Activated T-helper 1 cell treated with Interleukin-2 at 50 U/mL for 16 hours (primary cell): ENCODE measurements around the gene NDUFB11.

Source experiments
- DNase-seq: peaks from one replicate; pipeline ENCODE4 v3.0.0-alpha.2; 2020; ENCODE audit warnings: low read depth

Gene NDUFB11

DNA sequence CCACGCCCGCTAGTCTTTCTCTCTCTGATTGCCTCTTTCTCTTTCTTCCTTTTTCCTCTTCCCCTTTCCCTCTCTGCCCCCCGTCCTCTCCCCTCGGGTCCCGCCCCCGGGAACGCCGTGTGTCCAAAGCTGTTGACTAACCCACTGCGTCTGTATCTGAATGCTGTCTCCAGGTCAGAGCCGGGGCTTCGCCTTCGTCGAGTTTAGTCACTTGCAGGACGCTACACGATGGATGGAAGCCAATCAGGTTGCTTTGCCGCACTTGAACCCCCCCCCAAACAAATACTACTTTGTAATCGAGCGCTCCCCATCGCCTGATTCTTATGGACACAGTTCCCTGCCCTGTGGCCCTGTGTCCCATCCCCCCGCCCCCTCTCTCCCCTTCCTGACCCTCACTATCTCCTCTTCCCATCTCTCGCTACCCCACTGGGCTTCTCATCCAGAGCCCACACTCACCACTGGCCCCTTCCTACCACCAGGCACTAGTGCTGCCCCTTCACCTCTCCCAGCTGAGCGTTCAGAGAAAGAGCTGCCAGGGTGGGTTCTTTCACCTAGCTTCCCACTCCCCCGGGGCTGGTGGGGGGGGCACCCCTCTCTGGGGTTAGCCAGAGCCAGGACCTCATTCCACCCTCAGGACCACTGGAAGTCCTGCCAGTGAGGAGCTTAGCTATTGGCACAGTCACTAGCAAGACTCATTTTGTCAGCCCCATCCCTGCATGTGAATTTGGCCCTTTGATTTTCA is 30.5 kb upstream of the NDUFB11 start:
- DNase-seq = no peak

DNA sequence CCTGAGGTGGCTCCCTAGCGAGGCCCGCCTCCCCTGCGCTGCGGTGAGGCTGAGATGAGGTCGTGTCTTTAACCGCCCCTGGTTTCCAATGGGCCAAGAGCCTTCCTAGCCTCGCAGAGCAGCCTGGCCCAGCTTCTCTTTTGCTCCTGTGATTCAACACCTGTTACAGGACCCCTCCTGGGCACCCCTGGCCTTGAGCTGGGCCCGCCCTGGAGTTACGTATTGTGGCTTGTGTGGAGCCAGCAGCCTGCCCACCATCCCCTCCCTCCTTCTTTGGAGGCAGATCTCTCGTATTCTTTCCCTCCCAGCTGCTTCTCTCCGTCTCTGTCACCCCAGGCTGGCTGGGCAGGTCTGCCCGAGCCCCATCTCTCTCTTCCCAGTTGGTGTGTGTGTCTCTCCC is 29.9 kb upstream of the NDUFB11 start:
- no peak for DNase-seq

DNA sequence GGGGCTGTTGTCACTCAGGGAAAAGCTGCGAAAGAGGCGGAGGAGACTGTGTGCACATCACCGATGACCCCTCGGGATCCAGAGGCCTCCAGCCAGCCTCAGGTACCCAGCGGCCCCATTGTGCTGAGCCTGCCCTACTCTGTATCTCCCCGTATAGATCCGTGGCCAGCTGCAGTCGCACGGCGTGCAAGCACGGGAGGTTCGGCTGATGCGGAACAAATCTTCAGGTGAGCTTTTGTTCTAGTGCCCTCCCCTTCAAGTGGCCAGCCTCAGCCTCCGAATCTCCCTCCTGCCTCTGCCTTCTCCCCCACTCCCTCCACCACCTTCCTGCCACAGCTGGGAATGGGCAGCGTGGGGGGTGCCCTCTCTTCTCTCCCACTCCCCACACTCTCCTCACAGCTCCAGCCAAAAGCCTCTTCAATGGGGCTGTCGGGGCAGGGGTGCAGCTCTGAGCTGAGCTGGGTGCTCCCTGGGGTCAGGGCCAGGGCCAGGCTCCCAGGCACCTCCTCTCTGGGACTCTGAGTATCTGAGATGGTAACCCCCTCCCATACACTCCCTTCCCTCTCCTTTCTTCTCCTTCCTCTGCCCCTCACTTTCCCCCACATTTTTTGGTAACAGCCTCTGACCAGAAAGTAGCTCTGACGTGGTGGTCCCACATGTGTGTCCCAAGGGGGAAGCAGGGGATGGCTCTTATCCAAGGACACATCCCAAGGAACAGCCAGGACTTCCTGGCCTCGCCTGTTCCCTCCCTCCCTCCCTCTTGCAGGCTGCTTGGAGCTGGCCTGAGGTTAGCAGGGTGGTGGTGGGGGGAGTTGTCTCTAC is 28.7 kb upstream of the NDUFB11 start:
- DNase-seq = no peak

DNA sequence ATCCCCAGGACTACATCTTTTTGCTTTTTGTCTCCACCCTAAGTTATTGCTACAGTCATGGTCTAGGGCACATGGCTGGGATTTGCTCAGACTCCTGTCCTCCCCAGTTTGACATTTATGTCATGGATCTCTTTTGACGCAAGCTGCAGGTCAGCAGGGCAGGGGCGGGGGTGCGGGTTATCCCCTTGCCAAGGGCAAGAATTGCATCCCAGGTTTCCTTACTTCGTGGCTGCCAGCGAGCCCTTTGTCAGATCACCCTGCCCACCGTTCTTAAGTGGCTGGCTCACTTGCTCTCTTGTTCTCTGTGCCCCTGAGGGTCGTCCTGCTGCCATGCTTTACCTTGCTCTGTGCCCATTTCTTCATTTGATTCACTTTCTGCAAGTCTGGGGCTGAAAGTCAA is 28.0 kb upstream of the NDUFB11 start:
- no peak for DNase-seq

DNA sequence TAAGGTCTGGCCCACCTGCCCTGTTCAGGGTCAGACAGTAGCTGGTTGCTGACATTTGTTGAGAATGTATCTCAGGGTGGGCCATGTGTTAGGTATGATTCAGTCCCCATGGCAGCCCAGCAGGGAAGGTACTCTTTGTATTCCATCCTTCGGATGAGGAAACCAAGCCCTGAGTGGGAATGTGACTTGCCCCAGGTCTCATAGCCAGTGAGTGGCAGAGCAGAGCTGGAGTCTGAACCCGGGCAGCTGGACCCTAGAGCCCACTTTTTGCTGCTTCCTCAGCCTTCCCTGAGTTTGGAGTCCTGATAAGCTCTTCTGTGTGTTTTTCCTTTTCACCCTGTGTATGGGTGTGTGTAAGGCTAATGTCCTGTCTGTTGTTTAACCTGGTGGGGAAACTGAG is 27.5 kb upstream of the NDUFB11 start:
- no peak for DNase-seq

DNA sequence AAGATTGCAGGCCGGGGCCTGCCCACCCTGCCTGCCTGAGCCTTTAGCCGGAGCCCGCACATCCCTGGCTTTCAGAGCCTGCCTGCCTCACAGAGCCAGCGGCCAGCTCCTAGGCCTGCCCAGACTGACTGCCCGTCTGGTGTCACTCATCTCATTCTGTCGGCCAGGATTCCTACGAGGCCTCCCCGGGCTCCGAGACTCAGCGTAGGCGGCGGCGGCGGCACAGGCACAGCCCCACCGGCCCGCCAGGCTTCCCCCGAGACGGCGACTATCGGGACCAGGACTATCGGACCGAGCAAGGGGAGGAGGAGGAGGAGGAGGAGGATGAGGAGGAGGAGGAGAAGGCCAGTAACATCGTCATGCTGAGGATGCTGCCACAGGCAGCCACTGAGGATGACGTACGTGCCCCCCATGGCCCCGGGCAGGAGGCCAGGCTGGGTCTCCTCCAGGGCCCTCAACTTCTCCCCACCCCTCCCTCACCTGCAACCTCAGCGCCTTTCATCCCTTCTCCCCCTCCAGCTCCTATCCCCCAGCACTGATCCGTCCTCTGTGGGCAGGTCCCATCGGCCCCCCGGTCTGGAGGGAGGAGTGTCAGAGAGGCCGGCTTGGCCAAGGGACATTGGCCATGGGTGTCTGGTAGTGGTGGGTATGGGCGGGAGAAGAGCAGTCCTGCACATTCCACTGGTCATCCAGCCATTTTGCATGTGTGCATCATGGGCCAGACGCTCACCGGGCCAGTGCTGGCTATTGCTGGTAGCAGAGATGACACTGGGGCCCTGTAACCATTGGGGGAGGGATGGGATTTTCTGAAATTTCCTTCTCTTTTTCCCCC is 26.6 kb upstream of the NDUFB11 start:
- no peak for DNase-seq

DNA sequence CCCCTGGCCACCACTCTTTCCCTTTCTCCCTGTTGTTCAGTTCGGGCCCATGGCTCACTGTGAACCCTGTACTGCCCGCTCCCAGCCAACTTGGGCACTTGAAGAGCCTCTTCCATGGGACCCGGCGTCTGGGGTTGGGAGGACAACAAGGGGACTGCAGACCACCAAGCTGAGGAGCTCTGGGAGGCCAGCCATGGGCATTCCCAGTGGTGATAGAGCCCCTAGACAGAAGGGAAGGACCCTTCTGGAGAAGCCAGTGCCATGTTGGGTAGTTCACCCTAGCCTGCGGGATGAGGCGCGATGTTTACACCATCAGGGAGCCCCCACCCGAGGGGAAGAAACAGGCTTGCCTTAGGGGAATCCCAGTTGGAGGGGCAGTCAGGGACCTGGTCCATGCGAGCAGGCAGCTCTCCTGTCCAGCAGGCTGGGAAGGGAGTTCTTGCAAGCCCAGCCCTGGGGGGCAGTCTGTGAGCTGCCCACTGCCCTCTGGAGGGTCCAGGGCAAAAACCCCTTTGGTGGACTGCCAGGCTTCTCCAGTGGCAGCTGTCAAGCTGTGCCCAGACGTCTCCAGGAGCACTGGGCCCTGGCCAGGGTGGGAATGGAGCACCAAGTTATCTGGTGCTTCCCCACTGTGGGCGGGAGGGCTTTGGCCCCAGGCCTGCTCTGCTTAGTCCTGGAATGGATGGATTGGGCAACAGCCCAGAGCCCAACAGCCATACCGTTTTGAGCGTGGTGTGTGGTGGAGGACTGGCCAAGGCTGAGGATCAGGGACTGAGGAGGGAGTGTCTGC is 25.4 kb upstream of the NDUFB11 start:
- no peak for DNase-seq

DNA sequence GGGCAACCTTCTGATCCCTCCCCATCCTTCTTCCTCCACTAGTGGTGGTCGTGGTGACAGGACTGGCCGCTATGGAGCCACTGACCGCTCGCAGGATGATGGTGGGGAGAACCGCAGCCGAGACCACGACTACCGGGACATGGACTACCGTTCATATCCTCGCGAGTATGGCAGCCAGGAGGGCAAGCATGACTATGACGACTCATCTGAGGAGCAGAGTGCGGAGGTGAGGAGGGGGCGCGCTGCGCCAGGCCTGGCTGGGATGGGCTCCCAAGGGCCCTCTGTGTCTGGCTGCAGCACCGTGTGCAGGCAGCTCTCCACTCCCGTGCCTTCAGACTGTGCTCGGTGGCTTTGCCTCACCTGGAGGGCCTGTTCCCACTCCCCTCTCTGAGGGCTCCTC is 24.8 kb upstream of the NDUFB11 start:
- no peak for DNase-seq

DNA sequence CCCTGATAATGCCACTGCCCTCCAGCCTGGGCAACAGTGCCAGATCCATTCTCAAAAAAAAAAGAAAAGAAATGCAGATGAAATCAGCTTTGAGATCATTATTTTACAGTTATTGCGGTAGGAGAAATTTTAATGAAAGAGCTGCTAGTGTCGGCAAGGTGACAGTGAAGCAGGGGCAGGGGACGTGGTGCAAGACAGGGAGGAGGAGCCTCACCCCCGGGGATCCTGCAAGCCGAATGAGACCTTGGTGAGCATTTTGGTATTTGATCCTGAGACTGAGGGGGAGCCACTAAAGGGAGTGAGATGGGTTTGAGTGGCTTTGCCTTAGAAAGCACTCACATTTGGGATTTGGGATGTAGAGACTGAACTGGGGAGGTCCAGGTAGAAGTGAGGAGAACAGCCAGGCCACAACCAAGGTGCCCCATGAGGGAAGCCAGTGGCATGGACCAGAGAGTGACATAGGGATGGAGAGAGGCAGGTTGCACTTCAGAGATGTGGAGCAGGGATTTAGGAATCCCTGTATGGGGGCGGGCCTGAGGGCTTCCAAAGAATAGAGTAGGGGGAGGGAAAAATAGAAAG is 24.1 kb upstream of the NDUFB11 start:
- DNase-seq = no peak

DNA sequence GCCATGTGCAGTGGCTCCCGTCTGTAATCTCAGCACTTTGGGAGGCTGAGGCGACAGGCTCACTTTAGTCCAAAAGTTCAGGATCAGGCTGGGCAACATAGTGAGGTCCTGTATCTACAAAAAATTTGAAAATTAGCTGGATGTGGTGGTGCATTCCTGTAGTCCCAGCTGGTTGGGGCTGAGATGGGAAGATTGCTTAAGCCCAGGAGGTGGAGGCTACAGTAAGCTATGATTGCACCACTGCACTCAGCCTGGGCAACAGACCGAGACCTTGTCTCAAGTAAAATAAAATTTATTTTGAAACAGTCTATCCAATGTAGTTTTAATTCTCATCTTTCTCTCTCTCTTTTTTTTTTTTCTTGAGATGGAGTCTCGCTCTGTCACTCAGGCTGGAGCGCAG is 21.6 kb upstream of the NDUFB11 start:
- DNase-seq = no peak

DNA sequence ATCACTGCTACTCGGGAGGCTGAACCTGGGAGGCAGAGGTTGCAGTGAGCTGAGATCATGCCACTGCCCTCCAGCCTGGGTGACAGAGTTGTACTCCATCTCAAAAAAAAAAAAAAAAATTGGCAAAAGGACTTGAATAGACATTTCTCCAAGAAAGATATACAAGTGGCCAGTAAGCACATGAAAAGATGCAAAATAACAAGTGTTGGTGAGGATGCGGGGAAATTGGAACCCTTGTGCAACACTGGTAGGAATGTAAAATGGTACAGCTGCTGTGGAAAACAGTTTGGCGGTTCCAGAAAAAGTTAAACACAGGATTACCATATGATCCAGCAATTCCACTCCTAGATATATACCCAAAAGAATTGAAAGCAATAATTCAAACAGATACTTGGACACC is 19.9 kb upstream of the NDUFB11 start:
- no peak for DNase-seq

DNA sequence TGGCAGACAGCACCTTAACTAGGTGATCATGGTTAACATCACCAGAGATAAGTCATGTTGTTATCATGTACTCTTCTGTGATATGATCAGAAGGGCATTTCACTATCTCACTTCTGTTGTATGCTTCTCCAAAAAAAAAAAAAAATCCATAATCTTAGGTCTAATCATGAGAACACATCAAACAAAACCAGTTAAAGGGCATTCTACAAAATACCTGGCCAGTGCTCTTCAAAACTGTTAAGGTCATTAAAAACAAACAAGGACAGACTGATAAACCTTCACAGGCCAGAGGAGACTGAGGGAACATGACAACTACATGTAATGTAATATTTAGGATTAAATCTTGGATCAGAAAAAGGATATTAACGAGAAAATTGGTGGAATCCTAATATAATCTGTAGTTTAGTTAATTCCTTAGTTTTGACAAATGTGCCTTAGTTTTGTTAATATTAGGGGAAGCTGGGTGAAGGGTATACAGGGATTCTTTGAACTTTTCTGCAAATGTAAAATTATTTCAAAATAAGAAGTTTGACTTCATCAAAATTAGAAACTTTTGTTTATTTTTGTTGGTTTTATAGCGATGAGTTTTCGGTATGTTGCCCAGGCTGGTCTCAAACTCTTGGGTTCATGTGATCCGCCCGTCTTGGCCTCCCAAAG is 18.6 kb upstream of the NDUFB11 start:
- DNase-seq = no peak

DNA sequence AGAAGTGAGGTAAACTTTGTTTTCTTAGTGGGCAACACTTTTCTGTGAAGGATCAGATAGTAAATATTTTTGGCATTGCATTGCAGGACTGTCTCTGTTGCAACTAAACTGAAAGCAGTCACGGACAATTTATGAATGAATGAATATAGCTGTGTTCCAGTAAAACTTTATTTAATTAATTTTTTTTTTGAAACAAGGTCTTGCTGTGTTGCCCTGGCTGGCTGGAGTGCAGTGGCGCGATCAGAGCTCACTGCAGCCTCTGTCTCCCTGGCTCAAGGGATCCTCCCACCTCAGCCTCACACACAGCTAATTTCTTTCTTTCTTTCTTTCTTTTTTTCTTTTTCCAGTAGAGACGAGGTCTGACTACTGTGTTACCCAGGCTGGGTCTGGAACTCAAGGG is 16.3 kb upstream of the NDUFB11 start:
- DNase-seq = no peak

DNA sequence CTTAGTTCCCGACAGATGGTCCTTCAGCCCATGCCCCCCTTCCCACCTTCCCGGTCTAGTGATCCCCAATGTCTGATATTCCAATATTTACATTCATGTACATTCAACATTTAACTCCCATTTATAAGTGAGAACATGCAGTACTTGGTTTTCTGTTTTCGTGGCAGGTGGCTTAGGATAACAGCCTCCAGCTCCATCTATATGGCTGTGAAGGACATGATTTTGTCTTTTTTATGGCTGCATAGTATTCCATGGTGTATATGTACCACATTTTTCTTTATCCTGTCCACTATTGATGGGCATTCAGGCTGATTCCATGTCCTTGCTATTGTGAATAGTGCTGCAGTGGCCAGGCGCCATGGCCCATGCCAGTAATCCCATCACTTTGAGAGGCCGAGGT is 14.3 kb upstream of the NDUFB11 start:
- DNase-seq = no peak

DNA sequence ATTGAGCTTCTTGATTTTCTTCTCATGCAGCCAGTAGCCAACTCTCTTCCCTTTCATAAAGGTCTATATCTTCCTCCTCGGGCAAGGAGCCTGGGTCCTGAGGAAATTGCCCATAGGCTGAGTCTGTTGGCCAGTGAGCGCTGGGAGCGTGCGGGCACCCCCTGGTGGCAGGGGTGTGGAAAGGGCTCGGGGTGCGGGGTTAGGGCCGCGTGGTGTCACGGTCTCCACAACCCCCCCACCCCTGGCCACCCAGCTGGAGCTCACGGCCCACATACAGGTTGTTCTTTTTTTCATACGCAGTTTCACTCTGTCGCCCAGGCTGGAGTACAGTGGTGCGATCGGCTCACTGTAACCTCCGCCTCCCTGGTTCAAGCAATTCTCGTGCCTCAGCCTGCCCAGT is 13.6 kb upstream of the NDUFB11 start:
- no peak for DNase-seq

DNA sequence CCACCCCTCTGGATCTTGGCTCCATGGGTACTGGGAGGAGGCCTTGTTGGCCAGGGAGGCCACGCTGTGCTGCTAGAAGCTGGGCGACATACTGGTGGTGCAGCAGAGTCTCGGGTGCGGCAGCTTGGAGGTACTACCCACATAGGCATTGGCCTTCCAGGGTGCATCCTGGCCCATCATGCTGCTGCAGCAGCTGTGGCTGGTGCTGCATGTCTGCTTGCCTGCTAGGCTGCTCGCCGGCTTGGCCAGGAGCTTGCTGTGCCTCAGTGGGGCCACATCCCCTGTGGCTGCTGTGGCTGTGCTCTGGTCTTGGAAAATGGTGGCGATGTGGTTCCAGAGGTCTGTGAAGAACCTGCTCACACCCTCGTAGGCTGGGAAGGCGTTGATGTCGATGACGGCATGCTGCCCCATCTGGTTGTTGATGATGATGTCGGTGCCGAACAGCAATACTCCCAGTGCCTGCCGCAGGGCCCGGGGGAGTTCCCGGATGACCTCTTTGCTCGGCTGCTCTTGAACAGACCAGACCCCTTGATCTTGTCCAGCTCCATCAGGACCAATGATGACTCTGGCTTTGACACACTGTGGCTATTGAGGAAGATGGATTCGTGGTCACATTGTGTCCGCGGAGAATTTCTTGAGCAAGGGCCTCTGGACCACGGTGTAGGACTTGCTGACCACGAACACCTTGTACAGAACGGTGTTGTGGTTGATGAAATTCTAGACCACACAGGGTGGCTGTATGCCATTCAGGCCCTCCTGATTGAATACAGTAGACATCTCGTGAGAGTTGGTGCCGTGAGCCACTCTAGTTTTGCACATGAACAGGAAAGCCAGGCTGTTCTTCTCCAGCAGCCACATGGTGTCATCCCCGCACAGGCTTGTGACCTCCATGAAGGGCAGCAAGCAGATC is 12.4 kb upstream of the NDUFB11 start:
- no peak for DNase-seq

DNA sequence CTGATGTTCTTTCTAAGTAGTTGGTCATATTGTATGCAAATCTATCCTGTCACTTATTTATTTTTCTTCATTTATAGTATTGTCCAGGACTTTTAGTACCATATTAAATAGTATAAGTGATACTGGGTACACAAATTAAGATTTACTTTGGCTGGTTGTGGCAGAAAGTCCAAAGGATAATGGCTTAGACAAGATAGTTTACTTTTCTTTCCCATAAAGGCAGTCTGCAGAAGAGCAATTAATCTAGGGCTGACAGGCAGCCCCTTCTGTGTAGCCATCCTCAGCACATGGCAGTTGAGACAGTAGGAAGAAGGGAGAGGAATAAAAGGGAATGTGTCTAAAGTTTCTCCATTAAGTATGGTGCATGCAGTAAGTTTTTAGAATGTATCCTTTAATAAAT is 6.9 kb upstream of the NDUFB11 start:
- no peak for DNase-seq

DNA sequence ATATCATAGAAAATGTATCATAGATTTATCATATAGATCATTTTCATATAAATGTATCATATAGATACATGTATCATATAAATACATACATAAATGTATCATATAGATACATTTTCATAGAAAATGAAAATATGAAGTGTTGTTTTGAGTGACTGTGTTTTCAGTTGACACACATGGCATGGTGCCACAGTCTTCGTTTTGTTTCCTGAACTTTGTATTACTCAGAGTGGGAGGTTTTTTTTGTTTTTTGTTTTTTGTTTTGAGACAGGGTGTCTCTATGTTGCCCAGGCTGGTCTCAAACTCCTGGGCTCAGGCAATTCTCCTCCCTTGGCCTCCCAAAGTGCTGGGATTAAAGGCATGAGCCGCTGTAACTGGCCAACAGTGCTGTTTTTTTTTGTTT is 4.4 kb upstream of the NDUFB11 start:
- no peak for DNase-seq

DNA sequence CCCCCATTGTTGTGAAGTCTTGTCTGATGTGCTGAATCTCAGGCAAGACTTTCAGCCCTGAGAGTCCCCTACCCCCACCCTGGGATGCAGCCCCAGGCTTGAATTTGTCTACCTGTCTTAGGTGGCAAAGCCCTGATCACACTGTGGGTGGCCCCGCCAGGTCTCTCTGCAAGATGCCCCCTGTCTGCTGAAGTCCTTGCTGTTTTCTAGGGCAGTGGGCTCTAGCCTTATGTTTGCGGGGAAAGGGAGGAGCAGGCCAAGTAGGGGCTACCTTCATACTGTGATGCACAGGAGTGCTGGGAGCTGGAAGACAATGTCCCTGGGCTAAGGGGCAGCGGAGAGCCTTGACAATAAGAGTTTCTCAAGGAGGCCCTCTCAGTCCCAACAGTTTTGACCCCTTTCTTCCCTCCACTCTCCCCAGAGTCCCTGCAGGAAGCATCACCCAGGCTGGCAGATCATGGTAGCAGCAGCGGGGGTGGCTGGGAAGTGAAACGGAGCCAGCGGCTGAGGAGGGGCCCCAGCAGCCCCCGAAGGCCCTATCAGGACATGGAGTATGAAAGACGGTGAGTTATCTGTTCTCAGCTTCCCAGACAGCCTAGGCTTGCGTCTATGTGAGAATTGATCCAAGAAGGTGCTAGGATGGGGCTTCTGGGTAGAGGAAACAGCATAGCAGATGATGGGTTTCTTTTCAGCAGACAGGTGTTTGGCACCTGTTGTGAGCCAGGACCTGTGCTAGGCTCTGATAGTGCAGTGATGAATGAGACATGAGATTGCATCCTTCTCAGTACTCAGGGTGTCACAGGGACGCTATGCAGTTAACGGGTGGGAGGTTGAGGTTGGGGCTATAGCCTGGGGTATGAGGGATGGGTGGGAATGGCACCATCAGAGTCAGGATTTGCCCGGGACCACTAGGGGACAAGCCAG is 2.7 kb upstream of the NDUFB11 start:
- no peak for DNase-seq
